HepG2 (cell line): Measurements from ENCODE around the gene MCMBP. TPM values are rescaled to one million over a fixed set of nuclear protein-coding genes. Genes with fewer than 3 reads are reported as not detected.

Source experiments
- CREB1 ChIP-seq, 2 experiments: fragments of 450-650 bp in 1 of 2; IDR thresholded peaks; 2 replicates each; pipeline ENCODE4 v1.6.1; 2016 to 2017; ENCODE audit warnings: control low read depth in 1 of 2, mild to moderate bottlenecking in 1 of 2, missing compliant biosample characterization in 1 of 2, missing genetic modification characterization in 1 of 2
- ELF3 ChIP-seq: IDR thresholded peaks from 2 replicates; pipeline ENCODE4 v1.6.1; 2016; ENCODE audit warnings: missing genetic modification reagents, missing compliant biosample characterization
- HDAC2 ChIP-seq: sonication (generic); formaldehyde crosslinking; IDR thresholded peaks from 2 replicates; pipeline ENCODE4 v1.4.0; 2020; ENCODE audit warnings: missing genetic modification reagents
- MIXL1 ChIP-seq: IDR thresholded peaks from 2 replicates; pipeline ENCODE4 v1.6.1; 2016
- NONO ChIP-seq, 2 experiments: fragments of 450-650 bp in 1 of 2; sonication (generic) in 1 of 2; formaldehyde crosslinking in 1 of 2; IDR thresholded peaks in 1 of 2; conservative IDR thresholded peaks in 1 of 2; 2 replicates each; pipeline versions ENCODE4 v1.6.1 to v1.8.0; 2017 to 2022; ENCODE audit warnings: mild to moderate bottlenecking in 1 of 2, missing genetic modification reagents in 1 of 2, moderate library complexity in 1 of 2
- PCBP1 ChIP-seq: fragments of 200-400 bp; formaldehyde crosslinking; IDR thresholded peaks from 2 replicates; pipeline ENCODE4 v1.6.1; 2017; ENCODE audit warnings: mild to moderate bottlenecking, low read depth, low read length, borderline replicate concordance
- PHF8 ChIP-seq: sonication (generic); formaldehyde crosslinking; IDR thresholded peaks from 2 replicates; pipeline ENCODE4 v1.5.0; 2020; ENCODE audit warnings: missing genetic modification reagents
- RAD51 ChIP-seq: fragments of 450-650 bp; IDR thresholded peaks from 2 replicates; pipeline ENCODE4 v1.6.1; 2016; ENCODE audit warnings: borderline replicate concordance
- SNRNP70 ChIP-seq: fragments of 200-400 bp; formaldehyde crosslinking; IDR thresholded peaks from 2 replicates; pipeline ENCODE4 v1.6.1; 2017; ENCODE audit warnings: mild to moderate bottlenecking, low read depth, low read length, moderate library complexity
- SOX13 ChIP-seq, 3 experiments: fragments of 450-650 bp in 1 of 3; sonication (generic) in 1 of 3; formaldehyde crosslinking in 1 of 3; IDR thresholded peaks in 2 of 3; conservative IDR thresholded peaks in 1 of 3; 2 replicates each; pipeline versions ENCODE4 v1.5.0 to v1.6.1; 2016 to 2020; ENCODE audit warnings: antibody characterized with exemption in 1 of 3, mild to moderate bottlenecking in 1 of 3, missing compliant biosample characterization in 1 of 3, missing genetic modification reagents in 1 of 3, moderate library complexity in 1 of 3
- ZNF329 ChIP-seq: sonication (generic); formaldehyde crosslinking; IDR thresholded peaks from 2 replicates; pipeline ENCODE4 v1.9.0; 2021; ENCODE audit warnings: low read depth, mild to moderate bottlenecking, missing genetic modification reagents
- ZNF558 ChIP-seq: sonication (generic); formaldehyde crosslinking; IDR thresholded peaks from 2 replicates; pipeline ENCODE4 v1.9.0; 2022; ENCODE audit warnings: mild to moderate bottlenecking, missing genetic modification reagents, borderline replicate concordance
- ZNF792 ChIP-seq: IDR thresholded peaks from 2 replicates; pipeline ENCODE4 v1.6.1; 2016
- polyA plus RNA-seq, 8 experiments: library from polyadenylated mRNA; depleted of rRNA in 3 of 8; stranded (reverse) in 7 of 8; unstranded in 1 of 8; fragments of >200 nt; fragmentation: Illumina TruSeq in 4 of 8; extraction: Trizol in 4 of 8; gene quantifications; 2 replicates each; pipeline versions ENCODE4 v1.2.1 to v1.2.3, GENCODE V29; 2011 to 2016; ENCODE audit warnings: low read depth in 4 of 8, missing spikeins in 1 of 8, mixed read lengths in 1 of 8; ENCODE audit not compliant: insufficient read depth in 1 of 8
- total RNA-seq, 5 experiments: library from RNA; depleted of rRNA; stranded (reverse); fragments of >200 nt; fragmentation: Illumina TruSeq; extraction: Trizol; gene quantifications; 2 replicates each; pipeline ENCODE4 v1.2.3, GENCODE V29; 2016; ENCODE audit warnings: low read depth in 1 of 5
- TF ChIP-seq, protein P1 (sequence below): IDR thresholded peaks from 2 replicates; pipeline ENCODE4 v1.6.1; 2016; ENCODE audit warnings: missing genetic modification reagents, missing compliant biosample characterization
- TF ChIP-seq, protein P2 (sequence below): sonication (generic); formaldehyde crosslinking; IDR thresholded peaks from 2 replicates; pipeline ENCODE4 v1.8.0; 2022; ENCODE audit warnings: missing genetic modification reagents, mild to moderate bottlenecking, moderate library complexity, borderline replicate concordance
- TF ChIP-seq, protein P3 (sequence below): sonication (generic); formaldehyde crosslinking; IDR thresholded peaks from 2 replicates; pipeline ENCODE4; 2020; ENCODE audit warnings: missing genetic modification reagents, mild to moderate bottlenecking, borderline replicate concordance
- TF ChIP-seq, protein P4 (sequence below): sonication (generic); formaldehyde crosslinking; IDR thresholded peaks from 2 replicates; pipeline ENCODE4 v1.8.1; 2023; ENCODE audit warnings: mild to moderate bottlenecking, missing genetic modification reagents
- TF ChIP-seq, protein P5 (sequence below): sonication (generic); formaldehyde crosslinking; IDR thresholded peaks from 2 replicates; pipeline ENCODE4 v1.8.1; 2022; ENCODE audit warnings: mild to moderate bottlenecking, missing genetic modification reagents
- TF ChIP-seq, protein P6 (sequence below): sonication (generic); formaldehyde crosslinking; IDR thresholded peaks from 2 replicates; pipeline ENCODE4 v1.5.1; 2020; ENCODE audit warnings: missing genetic modification reagents, mild to moderate bottlenecking, borderline replicate concordance

The MCMBP gene
- total and polyA plus RNA-seq, 2 of the 13 experiments (the other 11 are each of a cell fraction or from before 2014, with no cell fraction given): 35.7 to 62.4 TPM

DNA sequence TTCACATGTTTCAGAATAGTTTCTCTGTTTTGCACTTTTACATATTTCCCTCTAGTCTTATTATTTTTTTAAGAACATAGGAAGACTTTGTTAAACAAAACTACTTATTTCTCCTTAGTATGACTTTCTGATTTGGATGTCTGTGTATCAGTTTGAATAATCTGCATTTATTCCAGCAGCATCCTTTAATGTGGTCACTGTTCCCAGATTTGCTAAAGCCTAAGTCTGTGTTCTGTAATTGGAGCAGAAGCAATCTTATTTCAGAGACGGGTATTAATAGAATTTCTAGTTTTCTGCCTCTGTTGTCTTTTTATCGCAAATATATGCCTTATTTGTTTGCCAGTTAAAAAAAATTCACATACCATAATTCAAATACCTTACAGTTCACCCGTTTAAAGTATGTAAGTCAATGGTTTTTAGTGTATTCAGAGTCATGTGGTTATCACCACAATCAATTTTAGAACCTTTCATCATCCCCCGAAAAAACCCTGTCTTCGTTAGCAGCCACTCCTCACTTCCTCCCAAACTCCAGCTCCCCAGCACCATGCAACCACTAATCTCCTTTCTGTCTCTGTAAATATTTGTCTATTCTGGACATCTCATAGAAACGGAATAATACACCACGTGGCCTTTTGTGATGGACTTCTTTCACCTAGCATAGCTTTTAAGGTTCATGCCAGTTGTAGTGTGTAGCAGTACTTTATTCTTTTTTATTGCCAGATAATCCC, 88.1 kb downstream of the MCMBP start (continued):
- TF ChIP-seq ELF3 (CRISPR knock-in tag) (peak; percentile 58; the same call in 1 of the 2 replicates), SOX13 (IDR thresholded peaks at IDR 0.05) (no peak), SOX13 (CRISPR knock-in tag; conservative IDR thresholded peaks at IDR 0.05 in 1 of 2, IDR thresholded peaks at IDR 0.05 in 1 of 2) (peak in 1 of 2 experiments; percentile 88; a peak in 2 of 4 replicates), HDAC2 (CRISPR knock-in tag) (peak; percentile 40; the same call in 1 of the 2 replicates), ZNF792 (no peak), PCBP1 (no peak), CREB1 (IDR thresholded peaks at IDR 0.05) (no peak), CREB1 (CRISPR knock-in tag; IDR thresholded peaks at IDR 0.05) (peak; percentile 47; the same call in 1 of the 2 replicates), NONO (IDR thresholded peaks at IDR 0.05) (no peak), NONO (CRISPR knock-in tag; conservative IDR thresholded peaks at IDR 0.05) (no peak), SNRNP70 (no peak), MIXL1 (CRISPR knock-in tag) (no peak), ZNF558 (no peak), PHF8 (CRISPR knock-in tag) (no peak), ZNF329 (CRISPR knock-in tag) (no peak), RAD51 (no peak)
- TF ChIP-seq, protein P1, sequence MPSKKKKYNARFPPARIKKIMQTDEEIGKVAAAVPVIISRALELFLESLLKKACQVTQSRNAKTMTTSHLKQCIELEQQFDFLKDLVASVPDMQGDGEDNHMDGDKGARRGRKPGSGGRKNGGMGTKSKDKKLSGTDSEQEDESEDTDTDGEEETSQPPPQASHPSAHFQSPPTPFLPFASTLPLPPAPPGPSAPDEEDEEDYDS (CRISPR knock-in tag): peak; percentile 36; the same call in 1 of the 2 replicates
- TF ChIP-seq, protein P2, sequence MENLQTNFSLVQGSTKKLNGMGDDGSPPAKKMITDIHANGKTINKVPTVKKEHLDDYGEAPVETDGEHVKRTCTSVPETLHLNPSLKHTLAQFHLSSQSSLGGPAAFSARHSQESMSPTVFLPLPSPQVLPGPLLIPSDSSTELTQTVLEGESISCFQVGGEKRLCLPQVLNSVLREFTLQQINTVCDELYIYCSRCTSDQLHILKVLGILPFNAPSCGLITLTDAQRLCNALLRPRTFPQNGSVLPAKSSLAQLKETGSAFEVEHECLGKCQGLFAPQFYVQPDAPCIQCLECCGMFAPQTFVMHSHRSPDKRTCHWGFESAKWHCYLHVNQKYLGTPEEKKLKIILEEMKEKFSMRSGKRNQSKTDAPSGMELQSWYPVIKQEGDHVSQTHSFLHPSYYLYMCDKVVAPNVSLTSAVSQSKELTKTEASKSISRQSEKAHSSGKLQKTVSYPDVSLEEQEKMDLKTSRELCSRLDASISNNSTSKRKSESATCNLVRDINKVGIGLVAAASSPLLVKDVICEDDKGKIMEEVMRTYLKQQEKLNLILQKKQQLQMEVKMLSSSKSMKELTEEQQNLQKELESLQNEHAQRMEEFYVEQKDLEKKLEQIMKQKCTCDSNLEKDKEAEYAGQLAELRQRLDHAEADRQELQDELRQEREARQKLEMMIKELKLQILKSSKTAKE: peak; percentile 56; the same call in 1 of the 2 replicates
- TF ChIP-seq, protein P3, sequence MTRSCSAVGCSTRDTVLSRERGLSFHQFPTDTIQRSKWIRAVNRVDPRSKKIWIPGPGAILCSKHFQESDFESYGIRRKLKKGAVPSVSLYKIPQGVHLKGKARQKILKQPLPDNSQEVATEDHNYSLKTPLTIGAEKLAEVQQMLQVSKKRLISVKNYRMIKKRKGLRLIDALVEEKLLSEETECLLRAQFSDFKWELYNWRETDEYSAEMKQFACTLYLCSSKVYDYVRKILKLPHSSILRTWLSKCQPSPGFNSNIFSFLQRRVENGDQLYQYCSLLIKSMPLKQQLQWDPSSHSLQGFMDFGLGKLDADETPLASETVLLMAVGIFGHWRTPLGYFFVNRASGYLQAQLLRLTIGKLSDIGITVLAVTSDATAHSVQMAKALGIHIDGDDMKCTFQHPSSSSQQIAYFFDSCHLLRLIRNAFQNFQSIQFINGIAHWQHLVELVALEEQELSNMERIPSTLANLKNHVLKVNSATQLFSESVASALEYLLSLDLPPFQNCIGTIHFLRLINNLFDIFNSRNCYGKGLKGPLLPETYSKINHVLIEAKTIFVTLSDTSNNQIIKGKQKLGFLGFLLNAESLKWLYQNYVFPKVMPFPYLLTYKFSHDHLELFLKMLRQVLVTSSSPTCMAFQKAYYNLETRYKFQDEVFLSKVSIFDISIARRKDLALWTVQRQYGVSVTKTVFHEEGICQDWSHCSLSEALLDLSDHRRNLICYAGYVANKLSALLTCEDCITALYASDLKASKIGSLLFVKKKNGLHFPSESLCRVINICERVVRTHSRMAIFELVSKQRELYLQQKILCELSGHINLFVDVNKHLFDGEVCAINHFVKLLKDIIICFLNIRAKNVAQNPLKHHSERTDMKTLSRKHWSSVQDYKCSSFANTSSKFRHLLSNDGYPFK (CRISPR knock-in tag): no peak
- TF ChIP-seq, protein P4, sequence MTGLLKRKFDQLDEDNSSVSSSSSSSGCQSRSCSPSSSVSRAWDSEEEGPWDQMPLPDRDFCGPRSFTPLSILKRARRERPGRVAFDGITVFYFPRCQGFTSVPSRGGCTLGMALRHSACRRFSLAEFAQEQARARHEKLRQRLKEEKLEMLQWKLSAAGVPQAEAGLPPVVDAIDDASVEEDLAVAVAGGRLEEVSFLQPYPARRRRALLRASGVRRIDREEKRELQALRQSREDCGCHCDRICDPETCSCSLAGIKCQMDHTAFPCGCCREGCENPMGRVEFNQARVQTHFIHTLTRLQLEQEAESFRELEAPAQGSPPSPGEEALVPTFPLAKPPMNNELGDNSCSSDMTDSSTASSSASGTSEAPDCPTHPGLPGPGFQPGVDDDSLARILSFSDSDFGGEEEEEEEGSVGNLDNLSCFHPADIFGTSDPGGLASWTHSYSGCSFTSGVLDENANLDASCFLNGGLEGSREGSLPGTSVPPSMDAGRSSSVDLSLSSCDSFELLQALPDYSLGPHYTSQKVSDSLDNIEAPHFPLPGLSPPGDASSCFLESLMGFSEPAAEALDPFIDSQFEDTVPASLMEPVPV (CRISPR knock-in tag): no peak
- TF ChIP-seq, protein P5, sequence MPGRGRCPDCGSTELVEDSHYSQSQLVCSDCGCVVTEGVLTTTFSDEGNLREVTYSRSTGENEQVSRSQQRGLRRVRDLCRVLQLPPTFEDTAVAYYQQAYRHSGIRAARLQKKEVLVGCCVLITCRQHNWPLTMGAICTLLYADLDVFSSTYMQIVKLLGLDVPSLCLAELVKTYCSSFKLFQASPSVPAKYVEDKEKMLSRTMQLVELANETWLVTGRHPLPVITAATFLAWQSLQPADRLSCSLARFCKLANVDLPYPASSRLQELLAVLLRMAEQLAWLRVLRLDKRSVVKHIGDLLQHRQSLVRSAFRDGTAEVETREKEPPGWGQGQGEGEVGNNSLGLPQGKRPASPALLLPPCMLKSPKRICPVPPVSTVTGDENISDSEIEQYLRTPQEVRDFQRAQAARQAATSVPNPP (CRISPR knock-in tag): no peak
- TF ChIP-seq, protein P6, sequence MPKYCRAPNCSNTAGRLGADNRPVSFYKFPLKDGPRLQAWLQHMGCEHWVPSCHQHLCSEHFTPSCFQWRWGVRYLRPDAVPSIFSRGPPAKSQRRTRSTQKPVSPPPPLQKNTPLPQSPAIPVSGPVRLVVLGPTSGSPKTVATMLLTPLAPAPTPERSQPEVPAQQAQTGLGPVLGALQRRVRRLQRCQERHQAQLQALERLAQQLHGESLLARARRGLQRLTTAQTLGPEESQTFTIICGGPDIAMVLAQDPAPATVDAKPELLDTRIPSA: no peak
